Calu3 (cell line): ENCODE results near the gene MAGI3. TPM values are rescaled to one million over a fixed set of nuclear protein-coding genes. Genes with fewer than 3 reads are reported as not detected.

Experiments used
- BruUV-seq: library from RNA; stranded (reverse); fragments of 400-500 nt; replicated peaks from 2 replicates; lab custom pipeline; 2021; lab: Mats Ljungman, UMichigan
- CTCF ChIA-PET: fragments of 300-600 bp; sonication (Branson Sonifier 250); formaldehyde crosslinking; loops from one replicate; lab custom pipeline; 2022; ENCODE audit warnings: antibody characterized with exemption; lab: Charles Lee
- DNase-seq: peaks from one replicate; pipeline ENCODE4 v3.0.0; 2022
- H3K27ac Mint-ChIP-seq: one replicate; pipeline ENCODE4 v1.8.0; 2022; ENCODE audit warnings: mixed read lengths; ENCODE audit not compliant: unreplicated experiment
- H3K27me3 Mint-ChIP-seq: one replicate; pipeline ENCODE4 v1.8.0; 2022; ENCODE audit warnings: mixed read lengths; ENCODE audit not compliant: unreplicated experiment
- H3K36me3 Mint-ChIP-seq: one replicate; pipeline ENCODE4 v1.8.0; 2022; ENCODE audit warnings: mild to moderate bottlenecking, moderate library complexity, mixed read lengths; ENCODE audit not compliant: insufficient read depth, unreplicated experiment
- H3K4me1 Mint-ChIP-seq: one replicate; pipeline ENCODE4 v1.8.0; 2022; ENCODE audit warnings: mild to moderate bottlenecking, low read depth, mixed read lengths; ENCODE audit not compliant: unreplicated experiment
- H3K4me3 Mint-ChIP-seq: one replicate; pipeline ENCODE4 v1.8.0; 2022; ENCODE audit warnings: mild to moderate bottlenecking, low read depth, moderate library complexity, mixed read lengths; ENCODE audit not compliant: unreplicated experiment
- H3K9me3 Mint-ChIP-seq: one replicate; pipeline ENCODE4 v1.8.0; 2022; ENCODE audit warnings: low read depth, mixed read lengths; ENCODE audit not compliant: unreplicated experiment
- CTCF ChIP-seq: fragments of 200-600 bp; IDR thresholded peaks from one replicate; pipeline ENCODE4 v1.8.0; 2022; ENCODE audit warnings: antibody characterized with exemption; ENCODE audit not compliant: unreplicated experiment
- intact Hi-C: fragments of 100-400 bp; cut with micrococcal nuclease; formaldehyde crosslinking; loops from one replicate; pipeline ENCODE4 v1.10.0; 2022; ENCODE audit not compliant: unreplicated experiment
- total RNA-seq: library from RNA; stranded (reverse); gene quantifications from 2 replicates; pipeline ENCODE4 v1.2.3, GENCODE V29; 2022

Gene MAGI3
- total RNA-seq, 1 experiment from 2014 or later = 14.2 TPM

GRCh38 chr1:113519556-113519955 is 129.2 kb downstream of the MAGI3 start:
- Mint-ChIP-seq H3K4me1 (peaks cover 9% of the 10 kb centered on the region), H3K4me3 (no peak overlapping the region), H3K27ac (no peak overlapping the region), H3K27me3 (no peaks in the 10 kb centered on the region), H3K36me3 (no peaks in the 10 kb centered on the region), H3K9me3 (peaks cover 8% of the 10 kb centered on the region)
- intact Hi-C loops = loop anchor here (10.0 kb wide), 1 partner anchor 55 kb away; no protein-coding TSS in a partner anchor
- CTCF ChIA-PET = no interaction called here
- no peak for DNase-seq
- no TSS peak for BruUV-seq
- TF ChIP-seq CTCF = no peak

- H3K27ac Mint-ChIP-seq = no peak overlapping the region
- peaks cover 6% of the 10 kb centered on the region for H3K9me3 Mint-ChIP-seq
- no peak overlapping the region for H3K4me3 Mint-ChIP-seq
- DNase-seq = no peak
- no TSS peak for BruUV-seq
- peaks cover 9% of the 10 kb centered on the region for H3K4me1 Mint-ChIP-seq
- TF ChIP-seq CTCF = no peak
- H3K36me3 Mint-ChIP-seq = no peaks in the 10 kb centered on the region
- intact Hi-C loops = no loop called here
- CTCF ChIA-PET = interaction anchor here (0.6 kb wide), 1 partner anchor 38 kb away, joined by 3 read pairs; no protein-coding TSS in a partner anchor
- H3K27me3 Mint-ChIP-seq = no peaks in the 10 kb centered on the region
Observed at GRCh38 chr1:113530021-113530420, 139.7 kb downstream of the MAGI3 start.

DNA sequence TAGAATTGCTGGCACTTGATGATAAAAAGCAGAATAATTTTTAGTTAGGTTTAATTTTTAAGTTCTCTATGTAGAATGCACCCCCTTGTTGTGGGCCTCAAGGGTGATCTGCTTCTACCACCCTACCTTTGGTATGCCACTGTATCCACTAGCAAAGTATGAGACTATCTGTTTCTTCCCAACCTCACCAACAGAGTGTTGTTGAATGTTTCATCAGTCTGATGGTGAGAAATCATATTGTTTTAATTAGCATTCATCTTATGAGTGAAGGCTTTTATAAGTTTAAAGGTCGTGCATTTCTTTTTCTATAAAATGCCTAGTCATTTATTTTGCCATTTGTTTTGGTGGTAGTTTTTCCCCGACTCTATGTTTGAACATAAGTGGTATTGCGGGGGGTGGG is 141.0 kb downstream of the MAGI3 start:
- DNase-seq = no peak
- peaks cover 3% of the 10 kb centered on the region for H3K9me3 Mint-ChIP-seq
- H3K36me3 Mint-ChIP-seq = no peaks in the 10 kb centered on the region
- H3K4me3 Mint-ChIP-seq = no peak overlapping the region
- H3K4me1 Mint-ChIP-seq = peaks cover 9% of the 10 kb centered on the region
- intact Hi-C loops = no loop called here
- TF ChIP-seq CTCF = no peak
- H3K27ac Mint-ChIP-seq = no peak overlapping the region
- no peaks in the 10 kb centered on the region for H3K27me3 Mint-ChIP-seq
- BruUV-seq = no TSS peak
- CTCF ChIA-PET = no interaction called here

DNA sequence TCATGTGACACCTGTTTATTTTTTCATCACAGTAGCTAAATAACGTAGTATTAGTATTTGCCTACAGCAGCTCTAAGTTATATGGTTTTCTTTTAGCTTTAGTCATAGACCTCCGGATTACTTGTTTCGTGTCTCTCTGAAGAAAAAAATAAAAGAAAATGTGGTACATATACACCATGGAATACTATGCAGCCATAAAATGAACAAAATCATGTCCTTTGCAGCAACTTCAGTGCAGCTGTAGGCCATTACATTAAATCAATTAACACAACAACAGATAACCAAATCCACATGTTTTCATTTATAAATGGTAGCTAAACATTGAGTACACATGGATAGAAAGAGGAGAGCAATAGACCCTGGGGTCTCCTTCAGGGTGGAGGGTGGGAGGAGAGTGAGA is 142.7 kb downstream of the MAGI3 start:
- intact Hi-C loops = no loop called here
- H3K4me1 Mint-ChIP-seq = peaks cover 9% of the 10 kb centered on the region
- BruUV-seq = no TSS peak
- H3K27me3 Mint-ChIP-seq = no peaks in the 10 kb centered on the region
- no peak for DNase-seq
- no peak for TF ChIP-seq CTCF
- H3K27ac Mint-ChIP-seq = no peak overlapping the region
- H3K36me3 Mint-ChIP-seq = no peaks in the 10 kb centered on the region
- H3K9me3 Mint-ChIP-seq = no peaks in the 10 kb centered on the region
- H3K4me3 Mint-ChIP-seq = no peak overlapping the region
- CTCF ChIA-PET = no interaction called here
